GM19099 (cell line): Measurements from ENCODE around the gene NR6A1.

Experiments
- POLR2A ChIP-seq: IDR thresholded peaks from 3 replicates; pipeline ENCODE4 v1.6.1; 2011; ENCODE audit warnings: low read depth; ENCODE audit not compliant: insufficient read length; ENCODE audit errors: extremely low read depth

Gene NR6A1

DNA sequence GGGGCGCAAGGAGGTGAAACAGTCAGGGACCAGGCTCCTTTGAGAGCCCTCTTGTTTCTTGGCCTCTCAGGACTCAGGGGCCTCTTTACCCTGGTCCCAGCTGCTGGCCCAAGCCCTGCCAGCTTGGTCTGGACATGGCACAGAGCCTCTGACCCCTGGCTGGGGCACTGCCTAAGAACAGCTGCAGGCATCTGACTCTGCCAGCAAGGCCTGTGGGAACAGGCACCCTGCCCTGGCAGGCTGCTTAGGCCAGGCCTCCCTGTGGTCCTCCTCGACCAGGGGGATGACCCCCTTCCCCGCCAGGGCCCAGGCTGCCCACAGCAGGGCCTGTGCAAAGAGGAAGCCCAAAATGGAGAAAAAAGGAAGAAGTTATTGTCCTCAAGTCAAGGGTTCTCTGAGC is 31.3 kb upstream of the NR6A1 start:
- TF ChIP-seq POLR2A: no peak

DNA sequence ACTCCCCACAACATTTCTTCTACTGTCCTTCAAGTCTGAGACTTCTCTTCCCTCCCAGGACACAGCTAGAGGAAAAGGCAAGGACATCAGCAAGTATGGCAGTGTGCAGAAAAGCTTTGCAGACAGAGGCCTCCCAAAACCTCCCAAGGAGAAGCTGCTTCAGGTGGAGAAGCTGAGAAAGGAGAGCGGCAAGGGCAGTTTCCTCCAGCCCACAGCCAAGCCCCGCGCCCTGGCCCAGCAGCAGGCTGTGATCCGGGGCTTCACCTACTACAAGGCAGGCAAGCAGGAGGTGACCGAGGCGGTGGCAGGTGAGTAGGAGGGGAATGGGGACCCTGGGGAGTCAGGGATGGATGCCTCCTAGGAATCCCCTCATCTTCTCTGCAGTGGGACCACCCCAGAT is 30.2 kb upstream of the NR6A1 start:
- TF ChIP-seq POLR2A: no peak

DNA sequence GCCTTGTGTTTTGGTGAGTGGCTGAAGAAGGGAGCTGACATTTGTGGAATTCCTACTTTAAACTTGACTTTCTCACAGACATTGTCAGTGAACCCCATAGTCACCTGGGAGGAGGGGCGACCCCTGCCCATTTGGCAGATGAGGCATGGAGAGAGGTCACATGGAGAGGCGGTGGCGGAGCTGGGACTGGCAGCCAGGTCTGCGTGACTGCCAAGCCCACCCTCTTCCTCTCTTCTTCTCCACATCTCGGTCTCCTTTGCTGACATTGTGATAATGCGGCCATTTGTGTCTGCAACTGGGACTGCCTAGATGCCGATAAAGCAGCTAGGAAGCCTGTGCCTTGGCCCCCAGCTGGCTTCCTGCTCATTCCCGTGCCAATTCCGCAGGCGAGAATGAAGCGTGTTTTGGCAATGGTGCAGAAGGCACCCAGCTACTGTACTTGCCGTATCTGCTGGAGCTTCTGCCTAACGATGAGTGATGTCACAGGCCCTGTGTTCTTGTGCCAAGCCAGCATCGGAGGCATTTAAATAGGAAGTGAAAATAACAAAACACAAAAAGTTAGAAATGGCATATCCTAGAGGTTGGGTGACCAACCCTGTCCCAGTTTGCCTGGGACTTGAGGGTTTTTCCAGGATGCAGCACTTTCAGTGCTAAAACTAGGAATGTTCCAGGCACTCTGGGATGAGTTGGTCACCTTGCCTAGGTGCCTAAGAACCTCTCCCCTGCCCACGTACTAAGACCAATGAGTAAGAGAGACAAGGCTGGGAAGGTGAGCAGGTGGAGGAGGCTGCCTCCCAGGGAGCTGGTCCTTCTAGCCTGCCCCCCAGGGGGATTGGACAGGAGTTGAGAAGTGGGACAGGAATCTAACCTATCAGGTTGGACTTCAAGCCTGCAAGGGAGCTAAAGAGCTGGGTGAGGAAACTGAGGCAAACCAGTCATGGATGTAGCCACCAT is 29.5 kb upstream of the NR6A1 start:
- no peak for TF ChIP-seq POLR2A

DNA sequence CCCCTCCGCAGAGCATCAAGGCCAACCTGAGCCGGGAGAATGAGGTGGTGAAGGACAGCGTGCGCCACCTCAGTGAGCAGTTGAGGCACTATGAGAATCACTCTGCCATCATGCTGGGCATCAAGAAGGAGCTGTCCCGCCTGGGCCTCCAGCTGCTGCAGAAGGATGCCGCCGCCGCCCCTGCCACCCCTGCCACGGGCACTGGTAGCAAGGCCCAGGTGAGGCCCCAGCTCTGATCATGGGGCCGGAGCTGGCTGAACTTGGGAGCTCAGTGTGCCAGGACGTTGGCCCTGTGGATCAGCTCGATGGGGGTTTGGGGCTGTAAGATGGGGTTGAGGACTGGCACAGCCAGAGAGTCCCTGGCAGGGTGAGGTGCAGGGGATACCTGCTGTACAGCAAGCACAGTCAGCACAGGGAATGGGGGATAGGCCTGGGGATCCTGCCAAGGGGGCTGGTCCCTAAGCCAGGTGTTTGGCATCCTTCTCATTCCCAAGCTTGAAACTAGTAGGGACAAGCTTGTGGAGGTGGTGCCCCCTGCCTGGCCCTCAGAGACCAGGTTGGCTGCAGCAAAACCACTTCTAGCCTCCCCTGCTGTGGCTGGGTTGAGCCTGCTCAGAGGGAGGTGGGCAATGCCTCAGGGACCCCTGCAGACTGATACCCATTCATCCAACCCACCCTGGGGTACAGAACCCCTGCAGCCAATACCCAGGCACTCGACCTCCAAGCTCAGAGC is 28.3 kb upstream of the NR6A1 start:
- no peak for TF ChIP-seq POLR2A

DNA sequence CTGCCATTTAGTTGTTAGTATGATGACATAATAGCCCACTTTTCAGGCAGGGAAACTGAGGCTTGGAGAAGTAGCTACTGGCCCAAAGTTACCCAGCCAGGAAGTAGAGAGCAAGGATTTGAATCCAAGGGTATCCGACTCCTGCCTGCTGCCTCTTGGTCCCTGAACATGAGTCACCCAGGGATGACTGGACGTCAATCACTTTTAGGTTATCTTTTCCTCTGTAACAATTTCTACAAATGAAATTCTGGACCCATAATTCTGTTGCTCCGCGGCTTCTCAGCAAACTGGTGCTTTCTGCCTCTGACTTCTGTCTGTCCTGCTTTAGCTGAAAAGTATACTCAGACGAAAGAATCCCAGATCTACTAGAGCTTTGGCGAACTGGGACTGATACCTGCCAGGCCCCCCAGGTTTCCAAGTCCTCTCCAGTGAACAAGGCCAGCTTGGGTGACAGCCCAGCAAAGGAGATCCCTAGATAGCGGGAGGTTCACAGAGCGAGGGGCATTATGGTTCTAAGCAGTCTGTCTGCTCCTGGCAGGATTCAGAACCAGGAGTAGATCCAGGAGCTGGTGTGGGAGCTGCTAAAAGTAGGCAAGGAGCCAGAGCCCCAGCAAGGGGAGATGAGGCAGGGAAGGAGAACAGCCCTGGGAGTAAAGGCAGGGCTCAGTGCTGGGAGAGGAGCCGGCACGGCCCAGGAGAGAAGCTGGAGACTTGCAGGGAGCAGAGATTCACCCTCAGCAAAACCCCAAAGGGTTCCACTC is 26.4 kb upstream of the NR6A1 start:
- no peak for TF ChIP-seq POLR2A

DNA sequence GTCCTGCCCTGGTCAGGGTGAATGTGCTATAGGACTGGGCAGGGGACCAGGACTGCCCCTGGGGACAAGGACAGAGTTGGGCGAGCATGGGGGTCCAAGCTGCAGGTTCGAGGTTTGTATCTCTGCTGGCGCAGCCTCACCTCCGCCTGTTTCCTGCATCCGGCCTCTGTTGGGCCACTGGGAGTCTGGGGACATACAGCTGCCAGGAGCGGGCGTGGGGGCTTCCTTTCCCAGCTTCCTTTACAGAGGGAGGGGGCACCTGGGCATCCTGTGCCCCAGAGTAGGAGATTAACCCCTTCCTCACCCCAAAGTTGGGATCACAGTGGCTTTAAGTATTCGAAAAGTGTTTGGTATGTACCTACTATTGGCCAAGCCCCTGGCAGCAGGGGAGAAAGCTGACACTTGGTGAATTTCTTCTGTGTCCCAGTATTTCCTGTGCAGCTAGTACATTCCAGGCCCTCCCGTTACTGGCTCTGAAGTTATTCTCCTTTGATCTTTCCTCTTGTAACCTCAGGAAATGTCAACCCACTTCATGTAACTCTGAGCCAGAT is 24.8 kb upstream of the NR6A1 start:
- no peak for TF ChIP-seq POLR2A

DNA sequence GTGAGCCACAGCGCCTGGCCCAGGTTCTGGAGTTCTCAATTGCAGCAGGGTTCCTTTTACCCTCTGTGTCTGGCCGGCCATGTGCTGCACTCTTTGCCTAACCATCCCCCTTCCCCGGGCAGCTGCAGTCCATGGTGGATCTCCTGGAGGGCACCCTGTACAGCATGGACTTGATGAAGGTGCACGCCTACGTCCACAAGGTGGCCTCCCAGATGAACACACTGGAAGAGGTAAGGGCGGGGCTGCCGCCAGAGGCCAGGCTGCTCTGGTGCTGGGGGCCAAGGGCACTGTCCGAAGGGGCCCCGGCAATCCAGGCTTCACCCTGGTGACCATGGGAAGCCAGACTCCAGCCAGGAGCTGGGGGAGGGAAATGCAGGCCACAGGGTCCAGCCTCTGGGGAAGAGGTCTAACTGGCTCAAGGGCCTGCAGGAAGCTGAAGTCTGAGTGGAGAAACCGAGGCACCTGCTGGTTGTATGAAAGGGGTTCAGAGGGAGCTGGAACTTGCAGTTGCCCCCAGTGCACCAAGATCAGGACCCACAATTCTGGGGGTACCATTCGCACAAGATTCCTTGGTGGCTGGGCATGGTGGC is 23.9 kb upstream of the NR6A1 start:
- TF ChIP-seq POLR2A: no peak

DNA sequence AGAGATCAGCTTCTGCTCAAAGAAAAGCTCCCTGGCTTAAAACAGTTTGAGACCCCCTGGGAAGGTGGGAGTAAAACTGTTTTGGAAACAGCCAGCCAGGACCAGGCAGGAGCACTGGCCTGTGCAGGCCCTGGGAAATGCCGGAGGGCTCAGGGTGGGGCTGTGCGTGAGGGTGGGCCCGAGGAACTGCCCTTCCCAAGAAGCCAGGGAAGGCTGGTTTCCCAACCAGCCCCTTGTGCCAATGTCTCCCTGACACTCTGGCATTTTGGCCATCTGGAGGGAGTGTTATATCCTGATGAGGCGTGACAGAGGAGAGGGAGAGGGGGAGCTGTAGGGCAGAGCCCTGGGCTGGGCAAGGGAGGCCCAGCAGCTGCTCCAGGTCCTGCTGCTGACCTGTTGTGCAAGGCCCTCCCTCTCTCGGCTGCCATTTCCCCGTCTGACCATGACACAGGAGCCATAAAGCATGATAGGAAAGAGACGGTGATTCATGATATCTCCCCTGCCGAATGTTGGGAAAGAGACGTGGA is 22.0 kb upstream of the NR6A1 start:
- no peak for TF ChIP-seq POLR2A

DNA sequence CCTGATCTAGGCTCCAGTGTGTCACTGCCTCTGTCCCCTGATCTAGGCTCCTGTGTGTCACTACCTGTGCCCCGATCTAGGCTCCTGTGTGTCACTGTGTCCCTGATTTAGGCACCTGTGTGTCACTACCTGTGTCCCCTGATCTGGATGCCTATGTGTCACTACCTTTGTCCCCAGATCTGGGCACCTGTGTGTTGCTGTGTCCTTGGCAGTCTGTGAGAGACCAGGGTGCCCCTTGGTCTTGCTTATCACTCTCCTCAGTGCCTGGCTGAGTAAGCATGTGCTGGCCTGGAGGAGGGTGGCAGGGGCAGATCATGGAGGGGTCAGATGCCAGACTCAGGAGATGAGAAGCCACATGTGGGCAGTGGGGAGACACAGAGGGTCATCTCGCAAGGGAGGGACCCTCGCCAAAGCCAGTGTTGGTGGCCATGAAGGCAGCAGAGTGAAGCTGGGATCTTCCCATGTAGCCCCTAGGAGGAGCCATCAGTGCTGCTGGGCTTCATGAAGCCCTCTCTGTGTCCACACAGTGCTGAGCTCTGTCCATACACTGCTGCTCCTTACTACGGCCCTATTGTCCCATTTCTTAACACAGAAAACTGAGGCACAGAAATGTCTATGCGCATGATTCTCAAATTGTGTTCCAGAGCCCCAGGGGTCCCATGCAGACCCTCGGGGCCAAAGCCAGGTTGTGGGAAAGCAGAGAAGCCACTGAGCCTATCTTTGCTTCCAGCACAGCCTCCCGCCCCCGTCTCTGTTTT is 21.3 kb upstream of the NR6A1 start:
- TF ChIP-seq POLR2A: no peak

DNA sequence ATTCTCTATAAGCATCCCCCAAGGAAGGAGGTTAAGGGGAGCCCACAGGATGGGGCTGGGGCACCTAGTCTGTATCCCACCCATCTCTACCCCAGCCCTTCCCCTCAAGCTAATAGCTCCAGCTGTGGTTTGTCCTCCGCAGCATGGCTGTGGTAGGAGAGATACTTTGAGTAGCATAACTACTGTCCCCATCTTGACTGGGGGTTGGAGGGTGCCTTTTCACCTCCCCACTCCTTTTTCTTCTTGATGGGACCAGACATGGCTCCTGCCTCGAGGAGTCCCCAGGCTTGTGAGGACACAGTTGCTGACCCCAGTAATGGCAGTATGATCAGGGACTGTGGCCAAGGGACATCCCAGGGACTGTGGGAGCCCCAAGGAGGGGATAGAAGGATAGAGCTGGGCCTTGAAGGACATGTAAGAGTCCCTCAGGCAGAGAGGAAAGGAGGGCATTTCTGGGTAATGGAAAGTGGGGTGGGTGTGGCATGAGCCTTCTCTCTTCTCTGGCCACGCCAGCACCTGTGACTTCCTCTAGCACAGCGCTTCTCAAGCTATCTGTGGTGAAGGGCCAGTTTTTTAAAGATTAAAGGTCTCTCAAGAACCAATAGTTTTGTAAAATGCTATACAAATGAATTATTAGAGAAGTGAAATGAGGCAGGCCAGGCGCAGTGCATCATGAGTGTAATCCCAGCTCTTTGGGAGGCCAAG is 19.8 kb upstream of the NR6A1 start:
- no peak for TF ChIP-seq POLR2A

DNA sequence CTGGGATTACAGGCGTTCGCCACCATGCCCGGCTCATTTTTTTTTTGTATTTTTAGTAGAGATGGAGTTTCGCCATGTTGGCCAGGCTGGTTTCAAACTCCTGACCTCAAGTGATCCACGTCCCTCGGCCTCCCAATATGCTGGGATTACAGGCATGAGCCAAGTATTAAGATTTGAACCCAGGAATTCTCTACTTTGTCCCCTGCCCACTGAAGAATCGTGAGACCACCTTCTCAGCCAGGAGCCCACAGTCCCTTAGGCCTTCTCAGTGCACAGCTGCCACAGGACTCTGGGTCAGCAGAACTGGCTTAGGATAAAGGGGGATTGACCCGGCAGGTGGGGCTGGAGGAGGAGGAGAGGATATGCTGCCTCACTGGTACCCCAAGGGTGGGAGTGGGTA is 19.2 kb upstream of the NR6A1 start:
- no peak for TF ChIP-seq POLR2A

DNA sequence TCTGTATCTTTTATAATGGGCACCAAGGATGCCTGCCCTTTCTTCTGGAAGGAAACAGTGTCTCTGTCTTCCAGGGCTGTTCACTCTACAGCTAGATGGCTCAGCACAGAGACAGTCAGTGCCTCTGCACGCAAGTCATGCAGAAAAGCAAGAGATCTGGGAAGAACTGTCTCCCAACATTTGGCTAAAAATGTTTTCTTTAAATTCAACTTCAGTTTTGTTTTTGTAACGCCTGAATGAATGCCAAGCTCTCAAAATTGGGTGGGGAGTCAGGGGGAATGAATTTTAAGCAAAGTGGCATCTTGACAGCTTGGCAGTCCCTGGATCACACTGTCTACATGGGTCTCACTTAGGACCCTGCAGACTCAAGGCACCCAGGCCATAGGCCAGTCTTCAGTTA is 18.4 kb upstream of the NR6A1 start:
- no peak for TF ChIP-seq POLR2A

DNA sequence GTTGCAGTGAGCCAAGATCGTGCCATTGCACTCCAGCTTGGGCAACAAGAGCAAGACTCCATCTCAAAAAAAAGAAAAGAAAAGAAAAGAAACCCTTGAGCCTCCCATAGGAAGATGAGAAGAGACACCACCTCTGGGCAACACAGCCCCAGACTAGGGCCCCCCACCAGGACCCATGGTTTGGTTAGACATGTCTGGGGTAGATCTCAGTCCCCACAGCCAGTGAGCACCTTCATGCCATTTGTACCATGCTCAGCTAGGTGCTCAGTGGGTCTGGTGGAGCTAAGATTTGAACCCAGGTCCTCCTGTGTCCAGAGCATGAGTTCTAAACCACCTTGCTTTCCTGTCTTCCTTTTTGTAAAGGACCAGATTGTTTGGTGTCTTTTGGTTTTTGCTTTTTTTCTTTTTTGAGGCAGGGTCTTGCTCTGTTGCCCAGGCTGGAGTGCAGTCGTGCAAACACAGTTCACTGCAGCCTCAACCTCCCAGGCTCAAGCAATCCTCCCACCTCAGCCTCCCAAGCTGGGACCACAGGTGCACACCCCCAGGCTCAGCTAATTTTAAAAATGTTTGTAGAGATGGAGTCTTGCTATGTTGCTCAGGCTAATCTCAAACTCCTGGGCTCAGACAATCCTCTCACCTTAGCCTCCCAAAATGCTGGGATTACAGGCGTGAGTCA is 17.6 kb upstream of the NR6A1 start:
- TF ChIP-seq POLR2A: no peak
